Liver (tissue), 9 donors: ENCODE measurements around the gene SSC4D. TPM values are rescaled to one million over a fixed set of nuclear protein-coding genes. Genes with fewer than 3 reads are reported as not detected.

ENCODE experiments used
- DNase-seq: peaks from one replicate; pipeline ENCODE4 v3.0.0-alpha.2; 2017; ENCODE audit warnings: low spot score
- H3K27ac ChIP-seq, 2 donors: one replicate each; pipeline ENCODE4 v1.7.0; 2013; ENCODE audit warnings: inconsistent platforms in 2 of 2, low read length in 2 of 2, control low read depth in 1 of 2, low read depth in 1 of 2, mild to moderate bottlenecking in 1 of 2
- H3K27me3 ChIP-seq, 4 donors: one replicate each; pipeline versions ENCODE4 v1.6.1 to v1.7.0; 2013; ENCODE audit warnings: low read length in 3 of 4, inconsistent platforms in 1 of 4, mild to moderate bottlenecking in 1 of 4, moderate library complexity in 1 of 4; ENCODE audit not compliant: control insufficient read depth in 4 of 4, insufficient read depth in 4 of 4
- H3K36me3 ChIP-seq, 4 donors: one replicate each; pipeline versions ENCODE4 v1.6.1 to v1.7.0; 2013; ENCODE audit warnings: low read length in 3 of 4, mild to moderate bottlenecking in 3 of 4, low read depth in 1 of 4, moderate library complexity in 1 of 4; ENCODE audit not compliant: control insufficient read depth in 4 of 4, insufficient read depth in 3 of 4
- H3K4me1 ChIP-seq, 4 donors: one replicate each; pipeline versions ENCODE4 v1.6.1 to v1.7.0; 2013; ENCODE audit warnings: low read length in 3 of 4, mild to moderate bottlenecking in 3 of 4, moderate library complexity in 1 of 4; ENCODE audit not compliant: control insufficient read depth in 4 of 4, insufficient read depth in 4 of 4
- H3K4me3 ChIP-seq, 3 donors: one replicate each; pipeline versions ENCODE4 v1.6.1 to v1.7.0; 2013; ENCODE audit warnings: low read length in 3 of 3, control low read depth in 1 of 3, low read depth in 1 of 3, mild to moderate bottlenecking in 1 of 3
- H3K9ac ChIP-seq, 2 donors: one replicate each; pipeline ENCODE4 v1.7.0; 2013; ENCODE audit warnings: low read length in 2 of 2, mild to moderate bottlenecking in 2 of 2, moderate library complexity in 2 of 2, control low read depth in 1 of 2, low read depth in 1 of 2
- H3K9me3 ChIP-seq, 4 donors: one replicate each; pipeline versions ENCODE4 v1.6.1 to v1.7.0; 2013; ENCODE audit warnings: low read length in 3 of 4; ENCODE audit not compliant: control insufficient read depth in 4 of 4
- ATF3 ChIP-seq: IDR thresholded peaks from 2 replicates; pipeline ENCODE4 v1.6.1; 2016; ENCODE audit warnings: antibody characterized with exemption
- CTCF ChIP-seq: fragments of 150-350 bp; IDR thresholded peaks from 2 replicates; pipeline ENCODE4 v1.5.1; 2017; ENCODE audit warnings: improper control_type of control experiment, low read depth, low read length; ENCODE audit not compliant: missing input control
- EGR1 ChIP-seq, 2 donors: IDR thresholded peaks; 2 replicates each; pipeline ENCODE4 v1.6.1; 2016 to 2018; ENCODE audit warnings: antibody characterized with exemption in 2 of 2, low read depth in 2 of 2
- FOXA1 ChIP-seq: IDR thresholded peaks from 2 replicates; pipeline ENCODE4 v1.6.1; 2016; ENCODE audit warnings: antibody characterized with exemption
- FOXA2 ChIP-seq: IDR thresholded peaks from 2 replicates; pipeline ENCODE4 v1.6.1; 2016; ENCODE audit warnings: antibody characterized with exemption
- GABPA ChIP-seq, 2 donors: IDR thresholded peaks in 1 of 2; conservative IDR thresholded peaks in 1 of 2; 2 replicates each; pipeline ENCODE4 v1.6.1; 2016; ENCODE audit warnings: antibody characterized with exemption in 2 of 2, mild to moderate bottlenecking in 1 of 2, moderate library complexity in 1 of 2
- HNF4A ChIP-seq, 2 donors: conservative IDR thresholded peaks; 2 replicates each; pipeline ENCODE4 v1.6.1; 2016; ENCODE audit warnings: antibody characterized with exemption in 2 of 2, mild to moderate bottlenecking in 2 of 2
- HNF4G ChIP-seq: IDR thresholded peaks from 2 replicates; pipeline ENCODE4 v1.6.1; 2016; ENCODE audit warnings: antibody characterized with exemption
- JUND ChIP-seq, 2 donors: IDR thresholded peaks; 2 replicates each; pipeline ENCODE4 v1.6.1; 2016; ENCODE audit warnings: antibody characterized with exemption in 2 of 2
- MAX ChIP-seq: IDR thresholded peaks from 2 replicates; pipeline ENCODE4 v1.6.1; 2016; ENCODE audit warnings: antibody characterized with exemption
- NR2F2 ChIP-seq: IDR thresholded peaks from 2 replicates; pipeline ENCODE4 v1.6.1; 2016; ENCODE audit warnings: antibody characterized with exemption
- RAD21 ChIP-seq, 2 donors: IDR thresholded peaks; 2 replicates each; pipeline ENCODE4 v1.6.1; 2016; ENCODE audit warnings: antibody characterized with exemption in 2 of 2, mild to moderate bottlenecking in 2 of 2
- REST ChIP-seq: IDR thresholded peaks from 2 replicates; pipeline ENCODE4 v1.6.1; 2016; ENCODE audit warnings: antibody characterized with exemption, mild to moderate bottlenecking
- RXRA ChIP-seq, 2 donors: IDR thresholded peaks; 2 replicates each; pipeline ENCODE4 v1.6.1; 2017 to 2018; ENCODE audit warnings: antibody characterized with exemption in 2 of 2, mild to moderate bottlenecking in 1 of 2
- SP1 ChIP-seq: IDR thresholded peaks from 2 replicates; pipeline ENCODE4 v1.6.1; 2018; ENCODE audit warnings: antibody characterized with exemption, mild to moderate bottlenecking
- TAF1 ChIP-seq: conservative IDR thresholded peaks from 2 replicates; pipeline ENCODE4 v1.6.1; 2016; ENCODE audit warnings: antibody characterized with exemption, mild to moderate bottlenecking
- YY1 ChIP-seq: IDR thresholded peaks from 2 replicates; pipeline ENCODE4 v1.6.1; 2016; ENCODE audit warnings: antibody characterized with exemption, mild to moderate bottlenecking
- ZBTB33 ChIP-seq: IDR thresholded peaks from 2 replicates; pipeline ENCODE4 v1.6.1; 2016; ENCODE audit warnings: antibody characterized with exemption
- WGBS: extraction: QIAGEN DNeasy Blood & Tissue Kit; methylation state at CpG from one replicate; pipeline ENCODE4 v1.1.7; 2013; 5-methylcytosine and 5-hydroxymethylcytosine counted together
- polyA plus RNA-seq, 2 donors: library from polyadenylated mRNA; stranded (reverse) in 1 of 2; unstranded in 1 of 2; fragments of 200-250 nt in 1 of 2; fragments of >200 nt in 1 of 2; fragmentation: Nextera tagmentation in 1 of 2; extraction: Ambion mirVana in 1 of 2; gene quantifications; one replicate each; pipeline versions ENCODE4 v1.2.1 to v1.2.3, GENCODE V29; 2013 to 2015
- total RNA-seq, 2 donors: library from RNA; depleted of rRNA; stranded (reverse); fragments of >200 nt; gene quantifications; one replicate each; pipeline ENCODE4 v1.2.3, GENCODE V29; 2014
- donor health status: healthy.
- donor health status: healthy.
- donor health status: healthy.
- donor health status: healthy.
- donor health status: healthy.

Gene SSC4D
- total and polyA plus RNA-seq, 4 donors = 1.2 to 2.3 (median 1.5) TPM

- H3K36me3 ChIP-seq = peaks cover 0 to 8% (median 5%) of the 10 kb centered on the region in 4 donors
- no peaks in the 10 kb centered on the region for H3K27me3 ChIP-seq
- H3K4me1 ChIP-seq = peaks cover 3 to 28% (median 21%) of the 10 kb centered on the region in 4 donors
- H3K27ac ChIP-seq = no peak overlapping the region
- H3K9me3 ChIP-seq = no peaks in the 10 kb centered on the region
- WGBS = 98% methylated on average over 5 of the region's 5 CpGs
- no peak for DNase-seq
- H3K4me3 ChIP-seq = no peak overlapping the region
- no peak for TF ChIP-seq NR2F2
- TF ChIP-seq ATF3 = no peak
- TF ChIP-seq RAD21 (IDR thresholded peaks at IDR 0.05) = no peak
- TF ChIP-seq HNF4A (conservative IDR thresholded peaks at IDR 0.05) = no peak
- TF ChIP-seq REST = no peak
- no peak for TF ChIP-seq GABPA (IDR thresholded peaks at IDR 0.05 in 1 of 2, conservative IDR thresholded peaks at IDR 0.05 in 1 of 2)
- no peak for TF ChIP-seq TAF1
- no peak for TF ChIP-seq FOXA2
- no peak for TF ChIP-seq HNF4G
- no peak for TF ChIP-seq SP1
- TF ChIP-seq ZBTB33 = no peak
- TF ChIP-seq CTCF = no peak
- no peak for TF ChIP-seq JUND (IDR thresholded peaks at IDR 0.05)
- TF ChIP-seq MAX = no peak
- no peak for TF ChIP-seq EGR1 (IDR thresholded peaks at IDR 0.05; ENCODE audit: low read depth in 2 of 2)
- TF ChIP-seq RXRA (IDR thresholded peaks at IDR 0.05) = no peak
- TF ChIP-seq YY1 = no peak
- TF ChIP-seq FOXA1 = no peak
- H3K9ac ChIP-seq = no peak overlapping the region
These were observed 55.8 kb downstream of the SSC4D start for GRCh38 chr7:76353744-76354143.
